ENCODE measurements around the gene FOLR1.

The FOLR1 gene

DNA sequence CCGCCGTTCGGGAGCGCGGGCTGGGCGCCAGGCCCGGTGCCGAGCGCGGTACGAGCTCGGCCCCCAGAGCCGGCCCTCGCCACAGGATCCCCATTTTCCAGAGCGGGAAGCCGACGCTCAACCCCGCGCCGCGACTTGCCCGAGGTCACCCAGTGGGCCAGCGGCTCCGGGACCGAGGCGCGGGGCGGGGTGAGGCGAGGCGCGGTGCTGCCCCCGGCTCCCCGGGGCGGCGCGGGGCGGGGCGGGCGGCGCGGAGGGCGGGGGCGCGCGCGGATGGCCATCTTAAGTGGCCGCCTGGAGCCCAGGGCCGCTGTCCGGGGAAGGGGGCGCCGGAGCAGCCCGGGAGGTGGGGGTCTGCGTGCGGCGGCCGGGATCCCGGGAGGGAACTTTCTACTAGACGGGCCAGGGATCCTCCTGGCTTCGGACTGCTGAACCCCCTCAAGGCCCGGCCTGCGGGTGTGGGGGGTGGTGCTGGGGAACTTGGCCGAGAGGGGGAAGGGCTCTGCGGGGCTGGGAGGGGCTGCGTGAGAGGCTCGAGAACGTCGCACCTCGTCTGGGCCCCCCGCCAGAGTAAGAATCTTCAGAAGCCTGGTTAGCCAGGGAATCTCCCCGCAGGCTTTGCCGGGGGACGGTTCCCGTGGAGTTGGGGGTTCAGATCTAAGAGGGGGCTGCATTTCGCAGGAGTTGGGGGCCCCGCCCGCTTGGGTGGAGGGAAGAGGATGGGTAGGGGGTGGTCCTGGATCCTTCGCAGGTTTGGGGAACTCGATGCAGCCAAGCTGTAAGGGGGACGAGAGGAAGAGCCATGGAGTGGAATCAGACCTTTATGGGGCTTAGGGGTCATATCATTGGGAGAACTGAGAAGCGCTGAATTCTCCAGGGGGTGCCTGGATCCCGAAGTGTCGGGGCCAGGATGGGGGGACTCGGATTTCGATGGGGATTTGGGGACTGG is 31.9 kb downstream of the FOLR1 start:
- peak; percentile 49 for DNase-seq (ENCODE audit: low read depth)

DNA sequence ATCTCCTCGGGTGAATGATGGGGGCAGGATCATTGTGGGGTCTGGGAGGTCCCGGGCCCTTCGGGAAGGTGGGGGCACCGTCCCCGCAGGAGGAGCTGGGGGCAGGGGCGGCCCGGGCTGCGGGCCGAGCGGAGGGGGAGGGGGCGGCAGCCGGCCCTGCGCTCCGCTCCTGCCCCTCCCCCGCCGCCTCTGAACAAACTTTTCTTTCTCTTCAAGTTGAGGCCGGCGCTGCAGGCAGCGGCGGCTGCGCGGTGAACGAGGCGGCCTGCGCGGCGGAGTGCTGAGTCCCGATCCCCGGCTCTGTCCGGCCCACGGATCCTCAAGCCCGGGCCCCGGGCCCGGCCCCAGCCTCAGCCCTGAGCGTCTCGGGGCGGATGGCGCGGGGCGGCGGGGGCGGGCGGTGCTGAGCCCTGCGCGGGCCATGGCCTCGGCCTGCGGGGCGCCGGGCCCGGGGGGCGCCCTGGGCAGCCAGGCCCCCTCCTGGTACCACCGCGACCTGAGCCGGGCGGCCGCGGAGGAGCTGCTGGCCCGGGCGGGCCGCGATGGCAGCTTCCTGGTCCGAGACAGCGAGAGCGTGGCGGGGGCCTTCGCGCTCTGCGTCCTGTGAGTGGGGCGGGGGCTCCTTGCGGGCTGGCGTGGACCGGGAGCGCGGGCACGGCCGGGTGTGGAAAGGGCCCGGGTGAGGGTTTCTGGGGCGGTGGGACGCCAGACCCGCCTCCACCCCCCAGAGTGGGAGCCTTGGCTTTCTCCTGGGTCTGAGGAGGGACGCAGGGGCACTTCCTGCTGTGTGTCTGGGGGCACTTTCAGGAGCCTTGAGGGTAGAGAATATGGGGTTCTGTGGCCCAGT is 32.8 kb downstream of the FOLR1 start, which contains the start of gene INPPL1:
Gene INPPL1 (plus strand): TSS at position 204 of the 847 bp plus-strand sequence. CDS start 218 bp downstream, at position 422.
- DNase-seq (ENCODE audit: low read depth): no peak

DNA sequence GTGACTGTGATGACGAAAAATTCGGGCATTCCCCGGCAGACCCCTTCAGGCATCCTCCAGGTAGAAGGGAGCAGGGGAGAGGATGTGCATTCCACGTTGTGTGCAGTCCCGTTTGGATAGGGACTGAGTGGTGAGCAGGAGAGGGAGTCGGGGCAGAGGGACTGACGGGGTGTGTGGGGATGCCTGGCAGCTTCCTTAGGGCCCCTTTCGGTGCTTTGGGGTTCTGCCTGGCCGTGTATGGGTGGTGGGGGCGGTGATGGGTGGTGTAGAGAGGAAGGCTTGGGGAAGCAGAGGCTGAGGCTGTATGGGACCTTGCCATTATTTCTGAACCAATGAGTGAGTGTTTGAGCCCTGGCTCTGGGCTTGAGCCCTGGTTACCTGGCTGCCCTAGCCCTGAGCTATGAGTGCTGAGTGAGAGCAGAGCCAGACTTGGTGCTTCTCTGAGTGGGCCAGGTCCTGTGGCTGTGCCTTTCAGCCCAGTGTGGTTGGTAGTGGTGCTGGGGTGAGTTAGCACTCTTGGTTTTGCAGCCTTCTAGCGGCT is 33.5 kb downstream of the FOLR1 start:
- no peak for DNase-seq (ENCODE audit: low read depth)

DNA sequence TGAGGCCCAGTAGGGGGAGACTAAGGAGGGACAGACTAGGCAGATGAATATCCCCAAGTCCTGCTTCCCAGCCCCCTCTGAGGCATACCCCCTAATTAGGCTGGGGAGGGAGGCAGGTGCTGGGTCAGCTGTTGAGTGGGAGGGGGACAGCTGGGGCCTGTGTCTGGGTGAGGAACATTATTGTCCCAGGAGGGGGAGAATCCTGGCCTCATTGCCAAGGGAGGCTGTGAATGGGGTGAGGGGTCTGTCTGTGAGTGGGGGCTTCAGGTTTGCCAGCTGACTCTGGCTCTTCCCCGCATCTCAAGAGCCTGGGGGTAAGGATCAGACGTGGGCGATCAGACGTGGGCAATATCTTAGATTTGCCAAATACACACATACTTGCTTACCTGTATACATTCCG is 34.8 kb downstream of the FOLR1 start:
- DNase-seq (ENCODE audit: low read depth): no peak

DNA sequence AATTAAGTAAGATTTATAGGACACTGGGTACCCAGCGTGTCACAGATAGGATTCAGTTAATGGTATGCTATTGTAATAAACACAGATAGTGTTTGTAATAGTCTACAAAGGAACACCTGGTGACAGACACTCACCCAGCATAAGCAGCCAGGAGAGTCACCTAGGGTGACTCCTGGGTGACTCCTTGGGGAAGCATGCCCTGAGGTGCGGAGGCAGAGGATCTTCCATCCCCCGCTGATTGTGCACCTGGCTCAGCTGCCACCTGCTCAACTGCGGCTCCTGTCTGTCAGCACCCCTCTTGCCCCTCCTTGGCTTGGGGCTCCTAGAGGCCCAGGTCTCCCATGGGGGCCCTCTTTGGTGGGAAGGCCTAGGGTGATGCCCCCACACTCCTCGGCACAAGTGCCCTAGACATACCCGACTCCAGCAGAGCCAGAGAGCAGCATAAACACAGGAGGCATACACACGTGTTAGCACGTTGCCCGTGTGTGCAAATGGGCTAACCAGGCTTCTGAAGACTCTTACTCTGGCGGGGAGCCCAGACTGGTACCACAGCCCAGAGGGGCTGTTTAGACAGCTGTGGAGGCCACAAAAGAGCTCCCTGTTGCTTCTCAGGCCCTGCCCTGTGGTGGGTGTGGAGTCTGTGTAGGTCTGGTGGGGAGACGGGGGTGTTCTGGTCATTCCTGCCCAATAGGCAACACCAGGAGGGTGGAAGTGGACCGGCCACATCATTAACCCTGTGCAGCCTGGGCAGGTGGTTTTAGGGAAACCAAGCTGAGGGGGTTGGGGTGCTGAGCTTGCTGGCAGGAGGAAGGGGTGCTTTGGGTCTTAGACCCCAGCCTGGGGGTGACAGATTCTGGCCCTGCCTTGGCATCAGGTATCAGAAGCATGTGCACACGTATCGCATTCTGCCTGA is 35.6 kb downstream of the FOLR1 start:
- no peak for DNase-seq (ENCODE audit: low read depth)

DNA sequence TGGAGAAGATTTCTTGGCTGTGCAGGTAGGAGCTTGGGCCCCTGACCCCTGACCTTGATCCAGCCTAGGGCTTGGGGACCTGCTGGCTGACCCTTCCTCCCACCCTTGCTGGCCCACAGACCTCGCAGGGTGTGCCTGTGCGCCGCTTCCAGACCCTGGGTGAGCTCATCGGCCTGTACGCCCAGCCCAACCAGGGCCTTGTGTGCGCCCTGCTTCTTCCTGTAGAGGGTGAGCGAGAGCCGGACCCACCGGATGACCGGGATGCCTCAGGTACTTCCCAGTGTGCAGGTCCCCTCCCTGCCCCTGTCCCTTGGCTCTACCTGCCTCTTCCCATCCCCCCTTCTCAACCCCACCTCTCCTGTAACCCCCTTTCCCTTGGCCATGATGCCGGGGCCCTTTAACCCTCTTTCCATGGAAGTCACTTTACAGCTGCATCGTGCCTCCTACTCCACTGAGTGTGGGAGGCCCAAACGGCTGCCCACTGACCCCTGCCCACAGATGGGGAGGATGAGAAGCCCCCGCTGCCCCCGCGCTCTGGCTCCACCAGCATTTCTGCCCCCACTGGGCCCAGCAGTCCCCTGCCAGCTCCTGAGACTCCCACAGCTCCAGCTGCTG is 36.4 kb downstream of the FOLR1 start:
- DNase-seq (ENCODE audit: low read depth): no peak

DNA sequence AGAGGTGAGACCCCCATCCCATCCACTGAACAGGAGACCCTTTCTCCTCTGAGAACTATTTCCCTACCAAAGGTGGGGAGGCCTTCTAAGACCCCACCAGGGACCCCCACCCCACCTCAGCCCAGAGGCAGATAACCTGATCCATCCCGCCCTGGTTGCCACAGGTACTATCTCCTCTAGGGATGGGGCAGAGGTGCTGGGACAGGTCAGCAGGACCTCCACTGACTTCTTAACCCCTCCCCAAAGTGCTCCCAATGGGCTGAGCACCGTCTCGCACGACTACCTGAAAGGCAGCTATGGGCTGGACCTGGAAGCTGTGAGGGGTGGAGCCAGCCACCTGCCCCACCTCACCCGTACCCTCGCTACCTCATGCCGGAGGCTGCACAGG is 36.9 kb downstream of the FOLR1 start:
- no peak for DNase-seq (ENCODE audit: low read depth)

DNA sequence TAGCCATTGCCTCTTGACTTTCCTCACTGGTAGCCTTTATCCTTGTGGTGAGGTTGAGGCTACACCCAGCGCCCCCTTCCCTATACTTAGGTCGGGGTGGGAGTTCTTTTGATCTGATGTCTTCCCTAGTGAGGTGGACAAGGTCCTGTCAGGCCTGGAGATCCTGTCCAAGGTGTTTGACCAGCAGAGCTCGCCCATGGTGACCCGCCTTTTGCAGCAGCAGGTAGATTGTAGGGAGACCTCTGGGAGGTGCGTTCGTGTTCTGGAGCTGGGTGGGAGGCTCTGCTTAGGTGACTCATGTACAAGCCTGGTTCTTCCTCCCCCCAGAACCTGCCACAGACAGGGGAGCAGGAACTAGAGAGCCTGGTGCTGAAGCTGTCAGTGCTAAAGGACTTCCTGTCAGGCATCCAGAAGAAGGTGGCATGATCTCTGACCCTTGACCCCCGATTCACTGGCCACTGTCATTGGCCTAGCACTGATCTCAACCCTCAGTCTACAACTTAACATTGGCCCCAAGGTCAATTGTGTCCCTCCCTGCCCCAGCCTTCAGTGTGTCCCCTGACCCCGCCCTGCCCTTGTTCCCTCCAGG is 37.5 kb downstream of the FOLR1 start:
- DNase-seq (ENCODE audit: low read depth): no peak

DNA sequence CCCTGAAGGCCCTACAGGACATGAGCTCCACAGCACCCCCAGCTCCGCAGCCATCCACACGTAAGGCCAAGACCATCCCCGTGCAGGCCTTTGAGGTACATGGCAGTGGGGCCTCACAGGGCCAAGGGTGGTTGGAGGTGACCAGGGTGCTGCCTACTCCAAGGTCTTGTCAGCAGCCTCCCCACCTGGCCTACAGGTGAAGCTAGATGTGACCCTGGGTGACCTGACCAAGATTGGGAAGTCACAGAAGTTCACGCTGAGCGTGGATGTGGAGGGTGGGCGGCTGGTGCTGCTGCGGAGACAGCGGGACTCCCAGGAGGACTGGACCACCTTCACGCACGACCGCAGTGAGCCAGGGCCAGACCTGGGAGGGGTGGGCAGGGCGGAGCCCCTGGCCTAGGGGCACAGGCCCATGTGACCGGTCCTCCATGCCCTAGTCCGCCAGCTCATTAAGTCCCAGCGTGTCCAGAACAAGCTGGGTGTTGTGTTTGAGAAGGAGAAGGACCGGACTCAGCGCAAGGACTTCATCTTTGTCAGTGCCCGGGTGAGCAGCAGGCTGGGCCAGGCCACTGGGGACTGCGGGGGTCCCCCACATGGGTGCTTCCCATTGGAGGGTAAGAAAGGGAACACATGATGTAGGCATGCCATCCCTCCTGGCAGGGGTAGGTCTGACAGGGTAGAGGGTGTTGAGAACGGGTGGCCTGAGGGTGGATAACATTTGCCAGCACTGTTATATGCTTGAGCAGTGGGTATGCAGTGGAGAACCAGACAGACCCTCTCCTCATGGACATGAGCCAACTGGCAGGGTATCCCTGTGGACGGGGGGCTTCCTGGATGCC is 38.2 kb downstream of the FOLR1 start:
- DNase-seq (ENCODE audit: low read depth): no peak

DNA sequence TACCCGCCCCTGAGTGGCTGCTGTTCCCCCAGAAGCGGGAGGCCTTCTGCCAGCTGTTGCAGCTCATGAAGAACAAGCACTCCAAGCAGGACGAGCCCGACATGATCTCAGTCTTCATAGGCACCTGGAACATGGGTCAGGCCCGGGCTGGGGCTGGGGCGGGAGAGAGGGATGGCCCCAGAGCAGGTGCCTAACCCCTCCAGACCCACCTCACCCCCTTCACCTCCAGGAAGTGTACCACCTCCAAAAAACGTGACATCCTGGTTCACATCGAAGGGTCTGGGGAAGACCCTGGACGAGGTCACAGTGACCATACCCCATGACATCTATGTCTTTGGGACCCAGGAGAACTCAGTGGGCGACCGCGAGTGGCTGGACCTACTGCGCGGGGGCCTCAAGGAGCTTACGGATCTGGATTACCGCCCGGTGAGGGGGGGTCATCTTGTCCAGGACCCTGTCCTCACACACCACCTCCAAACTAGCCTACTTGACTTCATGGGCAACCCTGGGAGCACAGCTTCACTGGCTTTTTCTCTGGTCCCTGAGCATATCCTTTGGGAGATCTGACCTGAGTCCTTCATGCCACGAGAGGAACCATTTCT is 38.9 kb downstream of the FOLR1 start:
- DNase-seq (ENCODE audit: low read depth): no peak

DNA sequence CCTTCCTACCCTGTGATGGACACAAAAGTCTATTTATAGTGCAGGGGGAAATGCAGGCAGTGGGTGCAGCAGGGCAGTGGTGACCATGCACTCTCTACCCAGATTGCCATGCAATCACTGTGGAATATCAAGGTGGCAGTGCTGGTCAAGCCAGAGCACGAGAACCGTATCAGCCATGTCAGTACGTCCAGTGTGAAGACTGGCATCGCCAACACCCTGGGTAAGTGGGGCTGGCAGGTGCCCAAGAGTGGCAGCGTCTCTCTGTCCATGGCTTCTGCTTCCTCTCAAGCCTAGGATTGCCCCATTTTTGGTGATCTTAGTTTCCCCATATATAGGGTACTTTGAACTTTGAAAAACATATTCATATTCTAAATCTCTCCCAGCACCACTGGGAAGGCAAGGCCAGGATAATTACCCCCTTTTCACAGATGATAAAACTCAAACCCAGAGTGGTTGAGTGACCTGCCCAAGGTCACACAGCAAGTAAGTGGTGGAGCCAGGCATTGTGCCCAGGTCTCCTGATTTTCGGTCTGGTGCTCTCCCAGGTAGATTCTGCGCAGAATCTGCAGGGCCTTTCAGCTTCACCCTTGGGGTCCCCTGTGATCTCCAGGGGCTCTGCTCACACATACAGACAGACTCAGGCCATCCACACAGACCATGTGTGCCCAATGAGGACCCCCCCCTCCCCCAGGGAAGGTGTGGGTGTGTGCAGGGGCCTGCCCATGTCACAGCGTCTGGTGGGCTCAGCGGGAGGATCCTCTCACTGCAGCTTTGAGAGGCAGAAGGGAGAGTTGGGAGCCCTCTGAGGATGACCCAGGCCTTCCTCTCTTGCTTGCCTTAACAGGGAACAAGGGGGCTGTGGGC is 39.7 kb downstream of the FOLR1 start:
- no peak for DNase-seq (ENCODE audit: low read depth)

DNA sequence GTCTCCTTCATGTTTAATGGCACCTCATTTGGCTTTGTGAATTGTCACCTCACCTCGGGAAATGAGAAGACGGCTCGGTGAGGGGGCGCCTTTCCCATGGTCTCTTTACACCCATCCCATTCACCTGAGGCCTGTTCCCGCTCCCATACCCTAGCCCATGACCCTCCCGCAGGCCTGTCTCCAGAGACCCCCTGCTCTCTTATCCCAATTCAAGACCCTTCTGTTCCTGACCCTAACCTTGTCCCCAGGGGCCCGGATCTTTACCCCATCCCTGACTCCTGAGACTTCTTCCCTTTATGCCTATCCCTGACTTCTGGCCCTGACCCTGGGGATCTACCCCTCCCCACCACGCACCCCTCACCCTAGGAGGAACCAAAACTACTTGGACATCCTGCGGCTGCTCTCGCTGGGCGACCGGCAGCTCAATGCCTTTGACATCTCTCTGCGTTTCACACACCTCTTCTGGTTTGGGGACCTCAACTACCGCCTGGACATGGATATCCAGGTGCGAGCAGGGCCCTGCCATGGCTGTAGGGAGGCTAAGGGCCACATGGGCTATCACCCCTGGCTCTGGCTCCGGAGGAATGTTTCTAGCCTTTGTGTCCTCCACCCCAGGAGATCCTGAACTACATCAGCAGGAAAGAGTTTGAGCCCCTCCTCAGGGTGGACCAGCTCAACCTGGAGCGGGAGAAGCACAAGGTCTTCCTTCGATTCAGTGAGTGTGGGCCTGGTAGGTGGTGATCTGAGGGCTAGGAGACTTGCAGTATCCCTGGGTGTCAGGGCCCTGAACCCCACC is 40.5 kb downstream of the FOLR1 start:
- DNase-seq (ENCODE audit: low read depth): no peak

DNA sequence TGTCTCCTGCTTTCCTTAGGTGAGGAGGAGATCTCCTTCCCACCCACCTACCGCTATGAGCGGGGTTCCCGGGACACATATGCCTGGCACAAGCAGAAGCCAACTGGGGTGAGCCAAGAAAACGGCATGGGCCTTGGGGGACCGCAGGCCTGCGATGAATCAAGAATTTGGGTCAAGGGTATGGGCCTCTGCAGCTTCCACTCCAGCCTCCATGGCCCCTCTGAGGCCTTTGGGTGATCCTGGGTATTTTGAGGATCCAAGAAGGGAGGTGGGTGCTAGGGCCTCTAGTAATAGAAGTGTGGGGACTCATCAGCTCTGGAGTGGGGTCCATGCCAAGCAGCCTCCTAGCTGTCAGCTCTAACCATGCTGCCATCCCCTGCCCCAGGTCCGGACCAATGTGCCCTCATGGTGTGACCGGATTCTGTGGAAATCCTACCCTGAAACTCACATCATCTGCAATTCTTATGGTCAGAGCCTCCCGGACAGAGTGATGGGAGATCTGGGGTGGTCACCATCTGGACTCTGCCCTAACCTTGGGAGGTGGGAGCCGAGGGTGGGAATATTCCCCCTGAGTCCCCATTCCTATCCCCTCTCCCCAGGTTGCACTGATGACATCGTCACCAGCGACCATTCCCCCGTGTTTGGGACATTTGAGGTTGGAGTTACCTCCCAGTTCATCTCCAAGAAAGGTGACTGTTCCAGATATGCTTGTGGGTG is 41.3 kb downstream of the FOLR1 start:
- no peak for DNase-seq (ENCODE audit: low read depth)

DNA sequence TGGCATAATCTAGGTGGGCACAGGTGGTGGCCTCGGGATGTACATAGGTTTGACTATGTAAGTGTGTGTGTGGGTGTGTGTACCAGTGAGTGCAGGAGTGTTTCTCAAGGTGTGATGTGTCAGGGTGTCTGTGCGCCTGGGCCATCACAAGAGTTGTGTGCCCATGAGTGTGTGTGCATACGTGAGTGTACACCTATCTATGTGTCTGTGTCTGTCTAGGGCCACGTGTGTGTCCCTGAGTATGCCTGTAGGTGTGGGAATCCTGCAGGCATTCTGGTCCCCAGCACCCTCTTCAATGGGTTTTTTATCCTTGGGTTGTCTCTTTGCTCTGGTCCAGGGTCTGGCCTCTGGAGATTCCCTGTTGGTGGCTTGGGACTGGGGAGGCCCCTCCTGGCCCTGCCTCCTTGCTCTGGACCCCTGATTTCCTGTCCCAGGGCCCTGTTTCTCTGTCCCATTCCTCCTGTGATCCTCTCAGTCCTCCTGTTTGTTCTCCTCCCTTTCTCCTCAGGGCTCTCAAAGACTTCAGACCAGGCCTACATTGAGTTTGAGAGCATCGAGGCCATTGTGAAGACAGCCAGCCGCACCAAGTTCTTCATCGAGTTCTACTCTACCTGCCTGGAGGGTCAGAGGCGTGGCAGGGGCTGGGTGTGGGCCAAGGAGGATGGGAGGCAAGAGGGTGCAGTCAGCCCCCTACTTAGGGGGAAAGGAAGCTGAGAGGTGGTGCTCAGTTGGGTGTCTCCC is 42.0 kb downstream of the FOLR1 start:
- no peak for DNase-seq (ENCODE audit: low read depth)

DNA sequence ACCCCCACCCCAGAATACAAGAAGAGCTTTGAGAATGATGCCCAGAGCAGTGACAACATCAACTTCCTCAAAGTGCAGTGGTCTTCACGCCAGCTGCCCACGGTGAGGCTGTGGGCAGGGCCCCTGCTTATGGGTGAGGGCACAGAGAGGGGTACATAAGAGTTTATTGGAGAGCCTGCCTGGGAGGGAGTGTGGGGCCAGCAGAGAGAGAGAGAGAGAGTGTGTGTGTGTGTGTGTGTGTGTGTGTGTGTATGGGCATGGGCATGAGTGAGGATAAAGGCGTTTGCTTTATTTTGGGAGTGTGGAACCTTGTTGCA is 42.5 kb downstream of the FOLR1 start:
- no peak for DNase-seq (ENCODE audit: low read depth)

DNA sequence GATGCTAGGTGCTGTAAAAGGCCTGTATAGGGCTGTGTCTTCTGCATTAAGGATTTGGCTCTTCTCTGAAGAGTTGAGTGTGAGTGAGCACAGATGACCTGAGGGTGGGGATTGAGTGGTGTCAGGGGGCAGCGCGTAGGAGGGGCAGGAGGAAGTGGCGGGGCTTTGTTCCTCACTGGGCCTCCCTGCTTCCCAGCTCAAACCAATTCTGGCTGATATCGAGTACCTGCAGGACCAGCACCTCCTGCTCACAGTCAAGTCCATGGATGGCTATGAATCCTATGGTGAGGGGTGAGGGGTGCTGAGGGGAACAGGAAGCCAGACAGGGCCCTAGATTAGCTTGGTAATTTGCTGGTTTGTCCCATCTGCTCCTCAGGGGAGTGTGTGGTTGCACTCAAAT is 43.0 kb downstream of the FOLR1 start:
- DNase-seq (ENCODE audit: low read depth): no peak
